Measurements from ENCODE around the gene TRMO.

Gene TRMO

DNA sequence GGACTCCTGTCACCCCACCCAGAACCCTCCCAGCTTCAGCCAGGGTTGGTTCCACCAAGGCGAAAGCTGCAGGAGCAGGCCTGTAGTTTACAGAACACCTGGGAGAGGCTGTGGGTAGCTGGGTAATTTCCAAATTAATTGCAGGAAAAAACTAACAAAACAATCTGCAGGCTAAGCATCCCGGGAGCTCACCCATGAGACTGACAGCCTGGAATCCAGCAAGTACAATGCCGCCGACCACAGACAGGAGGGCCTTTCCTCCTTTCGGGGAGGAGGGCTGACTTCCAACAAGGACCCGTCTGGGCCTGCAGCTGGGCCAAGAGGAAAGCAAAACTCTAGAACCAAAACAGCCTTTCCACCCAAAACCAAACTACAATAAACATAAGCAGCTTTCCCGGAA, 59.0 kb downstream of the TRMO start:
- H3K9ac ChIP-seq (ENCODE audit: low read length), result no peak overlapping the region
- TF ChIP-seq EZH2phosphoT487 (IDR thresholded peaks at IDR 0.05; ENCODE audit: low read depth), result no peak
- TF ChIP-seq, protein P1, sequence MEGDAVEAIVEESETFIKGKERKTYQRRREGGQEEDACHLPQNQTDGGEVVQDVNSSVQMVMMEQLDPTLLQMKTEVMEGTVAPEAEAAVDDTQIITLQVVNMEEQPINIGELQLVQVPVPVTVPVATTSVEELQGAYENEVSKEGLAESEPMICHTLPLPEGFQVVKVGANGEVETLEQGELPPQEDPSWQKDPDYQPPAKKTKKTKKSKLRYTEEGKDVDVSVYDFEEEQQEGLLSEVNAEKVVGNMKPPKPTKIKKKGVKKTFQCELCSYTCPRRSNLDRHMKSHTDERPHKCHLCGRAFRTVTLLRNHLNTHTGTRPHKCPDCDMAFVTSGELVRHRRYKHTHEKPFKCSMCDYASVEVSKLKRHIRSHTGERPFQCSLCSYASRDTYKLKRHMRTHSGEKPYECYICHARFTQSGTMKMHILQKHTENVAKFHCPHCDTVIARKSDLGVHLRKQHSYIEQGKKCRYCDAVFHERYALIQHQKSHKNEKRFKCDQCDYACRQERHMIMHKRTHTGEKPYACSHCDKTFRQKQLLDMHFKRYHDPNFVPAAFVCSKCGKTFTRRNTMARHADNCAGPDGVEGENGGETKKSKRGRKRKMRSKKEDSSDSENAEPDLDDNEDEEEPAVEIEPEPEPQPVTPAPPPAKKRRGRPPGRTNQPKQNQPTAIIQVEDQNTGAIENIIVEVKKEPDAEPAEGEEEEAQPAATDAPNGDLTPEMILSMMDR (IDR thresholded peaks at IDR 0.05; ENCODE audit: low read depth, low read length), result no peak
- H3K4me1 ChIP-seq (ENCODE audit: low read length), result peaks cover 2% of the 10 kb centered on the region; the same call in 1 of the 2 replicates
- no peaks in the 10 kb centered on the region for H3K36me3 ChIP-seq (replicated peaks; ENCODE audit: low read depth, low read length)
- H3K9me3 ChIP-seq (ENCODE audit: insufficient read depth, low read length), result peaks cover 13% of the 10 kb centered on the region
- no peaks in the 10 kb centered on the region; the same call in 1 of the 2 replicates for H3K27me3 ChIP-seq (ENCODE audit: low read depth, low read length)
- H2AFZ ChIP-seq (ENCODE audit: low read depth, low read length), result no peak overlapping the region
- no peak overlapping the region for H3K27ac ChIP-seq (ENCODE audit: low read length)
- no peaks in the 10 kb centered on the region for H4K20me1 ChIP-seq (ENCODE audit: insufficient read depth, low read length)
- no peak overlapping the region for H3K4me2 ChIP-seq (ENCODE audit: low read length)
- H3K79me2 ChIP-seq (ENCODE audit: low read length), result no peaks in the 10 kb centered on the region
- H3K4me3 ChIP-seq (ENCODE audit: low read length), result no peak overlapping the region

DNA sequence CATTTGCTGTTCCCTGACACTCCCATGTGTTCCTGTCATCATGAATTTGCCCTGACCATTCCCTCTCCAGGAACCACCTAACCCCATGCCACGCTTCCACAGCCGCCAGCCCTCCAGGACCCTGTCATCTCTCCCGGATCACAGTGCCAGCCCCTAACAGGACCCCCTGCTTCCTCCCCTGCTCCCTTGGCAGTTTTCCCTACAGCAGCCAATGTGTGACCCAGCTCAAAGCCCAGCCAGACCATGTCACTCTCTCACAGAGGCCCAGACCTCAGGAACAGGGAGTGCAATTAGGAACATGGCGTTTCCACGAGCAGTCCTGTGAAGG, 61.2 kb downstream of the TRMO start:
- Histone ChIP-seq H3K4me1 (ENCODE audit: low read length) (no peaks in the 10 kb centered on the region), H3K79me2 (ENCODE audit: low read length) (no peaks in the 10 kb centered on the region), H3K27me3 (ENCODE audit: low read depth, low read length) (no peaks in the 10 kb centered on the region), H3K4me2 (ENCODE audit: low read length) (no peak overlapping the region), H2AFZ (ENCODE audit: low read depth, low read length) (no peak overlapping the region), H3K9me3 (ENCODE audit: insufficient read depth, low read length) (peaks cover 5% of the 10 kb centered on the region), H4K20me1 (ENCODE audit: insufficient read depth, low read length) (no peaks in the 10 kb centered on the region), H3K9ac (ENCODE audit: low read length) (no peak overlapping the region), H3K36me3 (replicated peaks; ENCODE audit: low read depth, low read length) (no peaks in the 10 kb centered on the region), H3K27ac (ENCODE audit: low read length) (no peak overlapping the region), H3K4me3 (ENCODE audit: low read length) (no peak overlapping the region)
- TF ChIP-seq EZH2phosphoT487 (IDR thresholded peaks at IDR 0.05; ENCODE audit: low read depth), result no peak

DNA sequence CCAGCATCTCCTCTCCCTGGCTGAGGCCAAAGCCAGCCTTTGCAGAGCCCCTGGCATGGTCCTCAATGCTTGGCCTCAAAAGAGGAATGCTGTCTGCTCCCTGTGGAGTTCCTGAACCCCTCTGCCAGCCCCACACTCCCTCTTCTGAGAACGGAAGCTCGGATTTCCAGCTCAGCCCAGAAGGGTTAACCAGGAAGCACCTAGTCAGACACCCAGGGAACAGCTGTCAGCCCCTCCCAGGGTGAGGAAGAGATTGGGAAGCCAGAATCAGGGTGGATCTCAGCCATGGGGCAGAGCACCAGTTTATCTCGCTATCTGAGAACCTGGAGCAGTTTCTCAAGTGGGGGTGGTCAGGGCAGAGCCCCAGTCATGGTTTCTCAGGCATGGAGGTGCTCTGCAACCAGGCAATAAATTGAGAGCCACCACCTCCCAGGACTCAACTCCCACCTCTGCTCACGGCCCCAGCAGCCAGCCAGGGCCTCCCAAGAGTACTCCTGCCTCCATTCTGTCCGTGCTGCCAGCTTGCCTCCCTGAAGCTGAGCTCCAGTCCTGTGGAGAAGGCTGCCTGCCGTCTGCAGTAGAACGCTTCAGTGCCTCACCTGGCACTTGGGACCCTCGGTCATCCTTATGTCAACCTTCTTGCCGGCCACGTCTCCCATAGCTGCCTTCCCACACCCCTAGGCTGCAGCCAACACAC, 61.7 kb downstream of the TRMO start:
- Histone ChIP-seq H3K9ac (ENCODE audit: low read length) (no peak overlapping the region), H3K4me2 (ENCODE audit: low read length) (no peak overlapping the region), H3K36me3 (replicated peaks; ENCODE audit: low read depth, low read length) (no peaks in the 10 kb centered on the region), H2AFZ (ENCODE audit: low read depth, low read length) (no peak overlapping the region), H3K27me3 (ENCODE audit: low read depth, low read length) (no peaks in the 10 kb centered on the region), H3K9me3 (ENCODE audit: insufficient read depth, low read length) (peaks cover under 1% of the 10 kb centered on the region; the same call in 1 of the 2 replicates), H4K20me1 (ENCODE audit: insufficient read depth, low read length) (no peaks in the 10 kb centered on the region), H3K79me2 (ENCODE audit: low read length) (no peaks in the 10 kb centered on the region), H3K4me3 (ENCODE audit: low read length) (no peak overlapping the region), H3K4me1 (ENCODE audit: low read length) (no peaks in the 10 kb centered on the region), H3K27ac (ENCODE audit: low read length) (no peak overlapping the region)
- TF ChIP-seq EZH2phosphoT487 (IDR thresholded peaks at IDR 0.05; ENCODE audit: low read depth), result no peak
- TF ChIP-seq, protein P1 (IDR thresholded peaks at IDR 0.05; ENCODE audit: low read depth, low read length), result no peak

DNA sequence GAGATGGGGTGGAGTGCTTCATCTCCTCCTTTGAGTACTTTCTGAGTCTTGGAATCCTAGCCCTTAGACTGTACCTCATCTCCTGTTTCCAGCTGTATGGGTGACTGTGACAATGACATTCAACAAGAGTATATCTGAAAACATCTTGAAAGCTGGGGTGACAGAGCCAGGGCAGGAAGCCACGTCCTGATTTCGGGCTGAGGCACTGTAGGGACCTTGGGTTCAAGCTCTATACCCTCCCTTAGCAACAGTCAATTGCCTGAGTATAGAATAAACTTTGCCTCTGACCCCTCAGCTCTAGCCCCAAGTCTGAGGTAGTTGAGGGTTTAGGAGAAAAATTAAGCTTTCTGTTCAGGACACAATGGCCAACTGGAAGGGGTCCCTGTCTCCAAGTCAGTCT, 63.0 kb downstream of the TRMO start:
- no peak overlapping the region for H3K4me2 ChIP-seq (ENCODE audit: low read length)

More for the DNA sequence above, 63.0 kb downstream of the TRMO start:
- no peak overlapping the region for H2AFZ ChIP-seq (ENCODE audit: low read depth, low read length)
- H3K27ac ChIP-seq (ENCODE audit: low read length), result no peak overlapping the region
- no peaks in the 10 kb centered on the region for H3K4me1 ChIP-seq (ENCODE audit: low read length)
- H4K20me1 ChIP-seq (ENCODE audit: insufficient read depth, low read length), result no peaks in the 10 kb centered on the region
- H3K9ac ChIP-seq (ENCODE audit: low read length), result no peak overlapping the region
- no peak overlapping the region for H3K4me3 ChIP-seq (ENCODE audit: low read length)
- TF ChIP-seq, protein P1 (IDR thresholded peaks at IDR 0.05; ENCODE audit: low read depth, low read length), result no peak
- no peak for TF ChIP-seq EZH2phosphoT487 (IDR thresholded peaks at IDR 0.05; ENCODE audit: low read depth)
- H3K9me3 ChIP-seq (ENCODE audit: insufficient read depth, low read length), result no peaks in the 10 kb centered on the region
- H3K27me3 ChIP-seq (ENCODE audit: low read depth, low read length), result no peaks in the 10 kb centered on the region
- no peaks in the 10 kb centered on the region for H3K36me3 ChIP-seq (replicated peaks; ENCODE audit: low read depth, low read length)
- H3K79me2 ChIP-seq (ENCODE audit: low read length), result no peaks in the 10 kb centered on the region

Data from OCI-LY3 (cell line).